HG02840 (cell line): ENCODE measurements around the gene TMEM130.

Experiments
- ATAC-seq: cut with Tn5 transposase; IDR thresholded peaks from one replicate; pipeline ENCODE4 v1.9.1; 2021; ENCODE audit warnings: mild to moderate bottlenecking, moderate library complexity, moderate number of reproducible peaks; ENCODE audit not compliant: unreplicated experiment, low FRiP score

Gene TMEM130, protein sequence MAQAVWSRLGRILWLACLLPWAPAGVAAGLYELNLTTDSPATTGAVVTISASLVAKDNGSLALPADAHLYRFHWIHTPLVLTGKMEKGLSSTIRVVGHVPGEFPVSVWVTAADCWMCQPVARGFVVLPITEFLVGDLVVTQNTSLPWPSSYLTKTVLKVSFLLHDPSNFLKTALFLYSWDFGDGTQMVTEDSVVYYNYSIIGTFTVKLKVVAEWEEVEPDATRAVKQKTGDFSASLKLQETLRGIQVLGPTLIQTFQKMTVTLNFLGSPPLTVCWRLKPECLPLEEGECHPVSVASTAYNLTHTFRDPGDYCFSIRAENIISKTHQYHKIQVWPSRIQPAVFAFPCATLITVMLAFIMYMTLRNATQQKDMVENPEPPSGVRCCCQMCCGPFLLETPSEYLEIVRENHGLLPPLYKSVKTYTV

DNA sequence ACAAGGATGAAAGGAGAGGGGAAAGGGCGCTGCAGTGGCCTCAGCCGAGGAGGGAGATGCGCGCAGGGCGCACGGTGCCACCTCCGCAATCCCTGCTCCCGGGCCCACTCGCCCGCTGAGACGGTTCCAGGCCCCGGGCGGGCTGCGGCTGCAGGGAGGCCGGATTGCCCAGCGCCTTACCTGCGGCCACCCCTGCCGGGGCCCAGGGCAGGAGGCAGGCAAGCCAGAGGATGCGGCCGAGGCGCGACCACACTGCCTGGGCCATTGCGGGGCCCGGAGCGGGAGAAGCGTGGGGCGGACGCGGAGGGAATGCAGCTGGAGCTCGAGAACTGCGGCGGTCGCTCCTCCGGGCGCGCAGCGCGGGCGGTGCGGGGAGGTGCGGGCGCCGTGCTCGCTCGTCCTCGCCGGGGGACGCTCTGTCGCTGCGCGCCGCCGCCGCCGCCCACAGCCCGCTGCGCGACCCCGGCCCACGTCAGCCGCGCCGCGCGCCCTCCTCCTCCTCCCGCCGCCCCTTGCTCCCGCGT, at the start of gene TMEM130:
TSS of gene TMEM130 (minus strand) at position 418 of the 524 bp plus-strand sequence. CDS start at position 265, 153 bp downstream.
- no peak for ATAC-seq

DNA sequence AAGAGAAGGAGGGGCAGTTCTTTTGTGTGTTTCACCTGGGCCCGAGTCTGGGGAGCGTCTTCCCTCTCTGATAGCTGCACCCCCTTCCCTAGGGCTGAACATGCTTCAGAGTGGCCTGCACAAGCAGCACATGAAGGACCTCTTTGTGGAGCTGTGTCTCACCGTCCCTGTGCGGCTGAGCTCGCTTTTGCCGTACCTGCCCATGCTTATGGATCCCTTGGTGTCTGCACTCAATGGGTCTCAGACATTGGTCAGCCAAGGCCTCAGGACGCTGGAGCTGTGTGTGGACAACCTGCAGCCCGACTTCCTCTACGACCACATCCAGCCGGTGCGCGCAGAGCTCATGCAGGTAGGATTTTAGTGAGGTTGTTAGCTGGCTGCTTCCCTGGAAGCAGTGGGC, 47.5 kb upstream of the TMEM130 start:
- no peak for ATAC-seq

DNA sequence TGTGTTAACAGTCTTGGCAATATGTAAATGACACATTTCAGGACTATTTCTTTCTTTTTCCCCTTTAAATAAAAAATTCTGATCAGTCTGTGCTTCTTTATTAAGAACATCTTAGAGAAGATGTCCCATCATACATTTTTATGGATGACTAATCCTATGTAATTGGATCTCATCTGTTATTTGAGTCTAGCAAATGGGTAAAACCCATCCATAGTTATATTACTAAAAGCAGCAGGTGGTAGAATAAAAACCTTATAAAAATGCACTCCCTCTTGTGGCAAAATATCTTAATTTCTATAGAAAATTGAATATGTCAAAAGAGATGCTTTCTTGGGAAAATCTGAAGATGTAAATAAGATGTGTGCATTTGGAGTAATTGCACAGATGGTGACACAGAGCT, 43.8 kb upstream of the TMEM130 start:
- no peak for ATAC-seq

GRCh38 chr7:98913026-98913425, 43.2 kb upstream of the TMEM130 start:
- no peak for ATAC-seq

DNA sequence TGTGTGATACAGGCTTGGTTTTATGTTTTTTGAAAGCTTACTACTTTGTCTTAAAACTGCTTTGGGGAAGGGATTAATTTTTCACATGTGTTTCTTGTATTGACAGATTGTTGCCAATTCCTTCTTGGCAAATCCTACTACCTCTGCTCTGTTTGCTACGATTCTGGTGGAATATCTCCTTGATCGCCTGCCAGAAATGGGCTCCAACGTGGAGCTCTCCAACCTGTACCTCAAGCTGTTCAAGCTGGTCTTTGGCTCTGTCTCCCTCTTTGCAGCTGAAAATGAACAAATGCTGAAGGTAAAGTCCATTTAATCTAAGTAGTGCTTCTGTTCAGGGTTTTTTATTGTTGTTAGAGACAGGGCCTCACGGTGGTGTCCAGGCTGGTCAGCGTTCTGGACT, 42.1 kb upstream of the TMEM130 start:
- no peak for ATAC-seq

DNA sequence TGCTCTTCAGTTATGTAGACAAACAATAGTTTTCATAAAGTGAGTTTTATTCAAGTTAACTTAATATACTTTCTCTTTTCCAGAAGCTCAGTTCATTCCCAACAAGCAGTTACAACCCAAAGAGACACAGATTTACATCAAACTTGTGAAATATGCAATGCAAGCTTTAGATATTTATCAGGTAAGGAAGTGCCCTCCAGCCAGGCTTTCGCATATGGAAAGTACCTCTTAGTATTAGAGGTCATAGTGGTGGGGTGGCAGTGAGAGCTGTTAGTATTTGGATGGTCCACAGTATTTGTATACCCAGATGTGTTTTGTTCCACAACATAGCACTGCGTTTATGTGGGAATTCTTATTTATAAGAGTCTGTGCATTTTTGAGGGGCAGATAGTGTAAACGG, 40.6 kb upstream of the TMEM130 start:
- no peak for ATAC-seq

- no peak for ATAC-seq
Observed at GRCh38 chr7:98909487-98909886, 39.7 kb upstream of the TMEM130 start.

DNA sequence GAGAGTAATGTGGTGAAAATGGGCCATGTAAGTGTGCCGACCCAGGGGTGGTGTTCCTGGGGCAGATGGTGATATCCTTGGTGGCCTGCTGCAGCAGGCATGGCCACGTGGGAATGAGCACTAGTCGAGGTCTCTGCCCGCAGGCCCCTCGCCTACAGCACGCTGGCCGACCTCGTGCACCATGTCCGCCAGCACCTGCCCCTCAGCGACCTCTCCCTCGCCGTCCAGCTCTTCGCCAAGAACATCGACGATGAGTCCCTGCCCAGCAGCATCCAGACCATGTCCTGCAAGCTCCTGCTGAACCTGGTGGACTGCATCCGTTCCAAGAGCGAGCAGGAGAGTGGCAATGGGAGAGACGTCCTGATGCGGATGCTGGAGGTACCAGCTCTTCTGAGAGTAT, 38.8 kb upstream of the TMEM130 start:
- ATAC-seq: no peak

- ATAC-seq: no peak
Observed at GRCh38 chr7:98907570-98907969, 37.8 kb upstream of the TMEM130 start.

GRCh38 chr7:98903246-98903645, 33.4 kb upstream of the TMEM130 start:
- ATAC-seq: no peak

DNA sequence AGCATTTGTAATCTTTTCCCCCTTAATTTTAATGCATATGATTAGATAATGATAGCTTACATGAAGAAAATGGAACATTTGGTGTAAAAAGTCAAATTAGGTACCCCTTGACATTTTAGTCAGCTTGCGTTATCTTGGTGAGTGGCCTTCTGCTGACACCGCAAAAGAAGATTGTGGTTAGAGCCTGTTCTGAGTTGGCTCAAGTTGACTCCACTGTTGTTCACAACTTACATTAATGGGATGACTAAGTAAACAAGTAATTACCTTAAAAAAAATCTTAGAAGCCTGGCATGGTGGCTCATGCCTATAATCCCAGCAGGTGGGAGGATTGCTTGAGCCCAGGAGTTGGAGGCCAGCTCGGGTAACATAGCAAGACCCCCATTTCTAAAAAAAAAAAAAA, 32.7 kb upstream of the TMEM130 start:
- no peak for ATAC-seq

DNA sequence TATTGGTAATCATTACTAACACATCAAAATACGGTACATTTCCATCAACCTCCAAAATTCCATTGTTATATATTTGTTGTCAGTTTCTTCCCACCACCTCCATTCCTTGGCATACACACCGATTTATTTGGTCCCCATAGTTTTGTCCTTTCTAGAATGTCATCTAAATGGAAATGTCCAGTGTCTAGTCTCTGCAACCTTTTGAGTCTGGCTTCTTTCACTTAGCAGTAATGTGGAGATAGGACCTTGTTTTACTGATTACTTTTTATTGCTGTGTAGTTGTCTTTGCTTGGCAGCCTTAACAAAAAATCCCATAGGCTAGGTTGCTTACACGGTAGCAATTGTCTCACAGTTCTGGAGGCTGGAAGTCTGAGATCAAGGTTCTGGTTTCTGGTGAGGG, 31.0 kb upstream of the TMEM130 start:
- no peak for ATAC-seq

DNA sequence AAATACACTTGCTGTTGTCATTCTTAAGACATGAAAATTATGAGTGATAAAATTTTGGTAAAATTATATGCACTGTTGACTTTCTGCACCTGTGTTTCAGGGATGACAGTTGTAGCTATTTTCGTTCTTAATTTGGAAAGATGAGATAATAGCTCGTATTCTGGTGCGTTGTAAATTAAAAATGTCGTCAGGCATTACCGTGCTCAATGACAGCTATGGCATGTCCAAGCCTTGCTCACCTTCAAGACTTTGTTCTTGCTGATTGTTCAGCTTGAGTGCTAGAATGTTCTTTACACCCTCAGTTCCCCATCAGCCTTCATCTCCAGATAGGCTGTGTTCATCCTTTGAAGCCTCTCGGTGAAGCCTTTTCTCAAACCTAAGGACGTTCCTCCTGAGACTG, 30.0 kb upstream of the TMEM130 start:
- no peak for ATAC-seq

DNA sequence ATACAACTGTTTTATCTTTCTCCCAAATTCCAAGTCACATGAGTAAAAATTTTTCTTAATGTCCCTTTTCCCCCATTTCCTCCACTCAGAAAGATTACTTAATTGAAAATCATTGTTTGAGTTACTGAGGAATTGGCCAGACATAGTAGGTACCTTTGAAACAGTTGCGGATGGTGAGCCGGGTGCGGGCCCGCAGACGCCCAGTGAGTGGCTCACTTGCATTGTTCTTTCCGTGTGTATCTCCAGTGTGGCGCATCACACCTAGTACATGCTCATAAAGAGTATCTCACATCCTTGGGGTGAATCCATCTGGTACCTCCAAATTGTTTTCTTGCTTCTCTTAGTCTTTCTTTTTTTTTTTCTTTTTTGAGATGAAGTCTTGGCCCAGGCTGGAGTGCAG, 22.8 kb upstream of the TMEM130 start:
- ATAC-seq: no peak

- ATAC-seq: no peak
Observed at GRCh38 chr7:98887038-98887437, 17.2 kb upstream of the TMEM130 start.

DNA sequence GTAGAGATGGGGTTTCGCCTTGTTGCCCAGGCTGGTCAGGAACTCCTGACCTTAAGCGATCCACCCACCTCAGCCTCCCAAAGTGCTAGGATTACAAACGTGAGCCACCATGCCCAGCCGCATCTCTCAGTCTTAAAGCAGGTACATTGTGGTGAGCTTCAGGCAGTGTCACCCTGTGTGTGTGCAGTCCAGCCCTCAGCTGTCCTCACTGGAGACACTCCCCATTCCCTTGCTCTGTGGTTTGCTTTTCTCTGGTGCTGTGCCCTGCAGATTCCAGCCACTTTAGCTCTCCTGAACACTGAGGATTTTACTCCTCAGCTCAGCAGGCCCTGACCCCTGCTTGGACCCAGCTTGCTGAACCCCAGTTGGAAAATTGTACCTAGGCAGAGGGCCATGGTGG, 14.6 kb upstream of the TMEM130 start:
- ATAC-seq: no peak

DNA sequence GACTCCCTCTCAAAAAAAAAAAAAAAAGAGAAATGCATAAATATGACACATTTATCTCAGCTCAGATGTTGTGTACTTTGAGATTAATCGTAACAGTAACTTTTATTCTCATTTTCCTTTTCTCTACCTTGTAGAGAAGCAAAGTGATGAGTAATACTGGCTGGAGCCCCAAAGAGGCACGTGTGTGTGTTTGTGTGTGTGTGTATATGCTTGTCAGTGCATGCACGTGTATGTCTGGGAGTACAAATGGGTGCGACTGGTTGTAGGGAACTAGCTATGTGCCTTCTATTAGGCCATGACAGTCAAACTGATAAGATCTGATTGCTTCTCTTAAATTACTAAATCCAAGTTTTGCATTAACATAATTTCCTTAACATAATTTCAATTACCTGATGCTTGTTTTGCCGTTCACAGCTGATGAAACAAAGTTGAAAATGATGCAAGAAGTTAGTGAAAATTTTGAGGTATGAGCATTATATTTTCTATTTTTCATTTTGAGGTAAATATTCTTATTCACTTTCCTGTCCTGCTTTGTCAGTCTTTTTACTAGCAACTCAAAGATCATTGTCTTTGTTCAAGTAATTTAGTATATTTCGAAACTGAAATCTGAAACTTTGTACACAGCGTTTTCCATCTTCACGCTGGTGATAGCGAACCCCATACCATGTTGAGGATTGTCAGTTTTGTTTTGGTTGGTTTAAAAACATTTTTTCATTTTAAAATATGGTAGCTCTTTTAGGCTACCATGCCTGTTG, 11.9 kb upstream of the TMEM130 start:
- no peak for ATAC-seq

GRCh38 chr7:98880485-98880884, 10.7 kb upstream of the TMEM130 start:
- ATAC-seq: no peak

GRCh38 chr7:98879979-98880315, 10.1 kb upstream of the TMEM130 start:
- ATAC-seq: no peak

DNA sequence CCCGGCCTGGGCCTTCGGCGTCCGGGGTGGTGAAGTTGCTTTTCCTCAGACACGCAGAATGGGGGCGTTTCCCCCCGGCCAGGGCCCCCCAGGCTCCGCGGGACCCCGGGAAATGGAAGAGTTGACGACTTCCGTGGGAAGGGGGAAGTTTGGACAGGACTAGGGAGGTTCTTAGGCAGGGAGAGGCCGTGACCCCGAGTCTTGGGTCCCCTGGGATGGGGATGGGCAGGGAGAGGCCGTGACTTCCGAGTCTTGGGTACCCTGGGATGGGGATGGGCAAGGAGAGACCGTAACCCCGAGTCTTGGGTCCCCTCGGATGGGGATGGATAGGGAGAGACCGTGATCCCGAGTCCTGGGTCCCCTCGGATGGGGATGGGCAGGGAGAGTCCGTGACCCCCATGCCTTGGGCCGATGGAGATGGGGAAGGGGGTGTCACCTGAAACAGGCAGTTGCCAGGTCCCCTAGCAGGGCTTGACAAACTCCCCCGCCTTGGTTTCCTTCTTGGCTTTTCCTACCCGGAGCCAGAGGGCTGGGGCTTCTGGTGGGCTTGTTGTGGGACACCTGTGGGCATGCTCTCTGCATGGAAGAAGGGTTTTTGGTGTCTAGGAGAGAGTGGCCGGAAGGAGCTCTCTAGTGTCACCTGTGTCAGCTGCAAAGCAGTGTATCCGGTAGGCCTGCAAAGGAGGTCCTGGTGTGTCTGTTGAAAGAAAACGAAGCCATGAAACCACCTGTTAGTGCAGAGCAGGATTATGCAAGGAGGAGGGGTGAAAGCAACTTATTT, 9.6 kb upstream of the TMEM130 start:
- ATAC-seq: peak; percentile 72
